Raji (cell line): ENCODE results near the gene SLC4A5.

Experiments
- POLR2A ChIP-seq: IDR thresholded peaks from 2 replicates; pipeline ENCODE4 v1.6.1; 2011; ENCODE audit warnings: low read depth, low read length, control low read depth; ENCODE audit not compliant: insufficient read depth

SLC4A5 gene

DNA sequence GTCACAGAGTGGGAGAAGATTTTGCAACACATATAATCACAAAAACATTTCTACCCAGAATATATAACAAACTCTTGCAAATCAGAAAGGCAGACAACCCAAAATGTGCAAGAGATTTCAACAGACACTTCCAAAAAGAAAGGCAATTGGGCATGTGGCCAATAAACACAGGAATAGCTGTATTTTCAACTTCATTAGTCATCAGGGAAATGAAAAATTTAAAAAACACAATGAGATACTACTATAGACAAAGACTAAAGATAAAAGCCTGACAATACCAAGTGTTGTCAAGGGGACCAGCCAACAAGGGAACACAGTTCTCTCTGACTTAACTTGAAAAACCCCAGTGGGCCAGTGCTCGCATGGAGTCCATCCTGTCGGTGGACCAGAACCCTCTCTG is 104.3 kb downstream of the SLC4A5 start:
- TF ChIP-seq POLR2A: no peak

DNA sequence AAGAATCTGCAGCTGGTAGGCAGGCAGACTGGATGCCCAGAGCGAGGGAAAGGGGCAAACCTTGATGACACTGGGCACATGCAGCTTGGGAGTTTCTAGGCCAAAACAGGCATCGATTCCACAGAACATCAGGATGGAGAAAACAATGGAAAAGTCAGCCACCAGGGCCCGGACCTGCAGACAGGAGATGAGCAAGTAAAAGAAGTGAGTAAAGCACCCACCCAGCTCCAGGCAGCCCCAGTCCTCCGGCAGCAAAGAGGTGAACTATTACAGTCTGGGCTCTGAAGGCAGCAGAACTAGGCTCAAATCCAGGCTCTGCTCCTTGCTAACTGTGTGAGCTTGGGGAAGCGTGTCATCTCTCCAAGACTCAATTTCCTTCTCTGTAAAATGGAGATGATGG is 108.2 kb downstream of the SLC4A5 start:
- TF ChIP-seq POLR2A: no peak

DNA sequence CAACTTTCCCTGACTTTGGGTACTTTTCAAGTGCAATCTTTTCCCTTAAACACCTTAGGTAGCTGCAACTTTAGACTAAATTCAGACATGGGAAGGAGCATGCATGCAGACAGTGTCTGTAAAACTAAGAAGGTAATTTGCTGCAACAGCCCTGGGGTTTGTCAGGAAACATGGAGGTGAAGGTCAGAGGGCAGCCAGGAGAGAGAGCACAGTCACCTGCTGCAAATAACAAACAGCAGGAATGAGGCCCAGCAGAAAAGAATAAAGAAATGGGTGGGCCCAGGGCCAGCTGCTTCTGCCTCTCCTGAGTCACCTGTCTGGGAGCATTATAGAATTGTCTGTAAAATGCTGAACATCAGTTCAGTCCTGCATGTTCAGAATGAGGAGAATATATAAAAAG is 109.6 kb downstream of the SLC4A5 start:
- no peak for TF ChIP-seq POLR2A

DNA sequence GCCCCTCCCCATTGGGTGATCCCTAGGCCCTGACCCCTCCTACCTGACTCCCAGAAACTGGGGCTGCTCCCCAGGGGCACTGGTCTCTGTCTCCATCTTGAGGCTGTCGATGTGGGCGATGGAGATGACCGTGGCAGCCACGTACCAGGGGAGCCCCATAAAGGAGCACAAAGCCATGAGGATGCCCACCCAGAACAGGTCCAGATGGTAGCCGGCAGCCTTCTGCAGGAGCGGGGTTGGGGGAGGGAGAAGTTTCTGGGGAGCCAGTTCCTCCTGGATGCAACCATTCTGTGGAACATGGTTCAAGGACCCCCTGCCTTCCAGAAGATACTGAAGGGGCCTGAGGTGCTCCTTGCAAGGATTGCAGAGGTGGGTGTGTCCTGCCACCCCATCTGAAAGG is 110.8 kb downstream of the SLC4A5 start:
- no peak for TF ChIP-seq POLR2A

DNA sequence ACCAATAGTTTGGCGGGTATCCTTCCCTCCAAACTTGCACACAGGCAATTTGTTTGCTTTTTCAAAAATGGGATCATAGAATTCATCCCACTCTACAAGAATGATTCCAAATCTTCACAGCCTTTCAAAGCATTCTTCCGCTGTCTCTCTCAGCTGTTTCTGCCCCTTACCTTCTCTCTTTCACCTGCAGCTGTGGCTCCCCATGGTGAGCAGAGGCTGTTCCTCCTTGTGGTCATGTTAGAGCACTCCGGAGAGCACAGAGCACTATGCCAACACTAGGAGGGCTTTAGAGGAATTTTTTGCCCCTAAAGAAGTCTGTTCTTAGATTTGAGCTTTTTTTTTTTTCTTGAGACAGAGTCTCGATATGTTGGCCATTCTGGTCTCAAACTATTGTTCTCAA is 114.4 kb downstream of the SLC4A5 start:
- TF ChIP-seq POLR2A: no peak

DNA sequence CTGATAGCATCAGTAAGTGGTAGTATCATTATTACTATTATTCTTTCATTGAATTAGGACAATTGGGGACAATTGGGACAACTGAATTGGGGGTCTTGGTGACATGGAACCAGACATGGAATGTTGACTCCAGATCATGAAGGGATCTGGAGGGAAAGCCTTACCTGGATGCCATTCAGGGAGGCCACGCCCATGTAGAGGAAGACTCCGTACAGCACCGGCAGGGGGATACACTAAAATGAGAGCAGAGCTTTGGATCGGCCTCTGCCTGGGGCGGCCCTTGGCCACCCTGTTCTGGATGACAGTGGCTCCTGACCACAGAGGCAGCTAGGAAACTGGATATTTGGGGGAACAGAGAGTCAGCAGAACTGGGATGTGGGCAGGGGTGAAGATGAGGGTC is 115.6 kb downstream of the SLC4A5 start:
- no peak for TF ChIP-seq POLR2A

DNA sequence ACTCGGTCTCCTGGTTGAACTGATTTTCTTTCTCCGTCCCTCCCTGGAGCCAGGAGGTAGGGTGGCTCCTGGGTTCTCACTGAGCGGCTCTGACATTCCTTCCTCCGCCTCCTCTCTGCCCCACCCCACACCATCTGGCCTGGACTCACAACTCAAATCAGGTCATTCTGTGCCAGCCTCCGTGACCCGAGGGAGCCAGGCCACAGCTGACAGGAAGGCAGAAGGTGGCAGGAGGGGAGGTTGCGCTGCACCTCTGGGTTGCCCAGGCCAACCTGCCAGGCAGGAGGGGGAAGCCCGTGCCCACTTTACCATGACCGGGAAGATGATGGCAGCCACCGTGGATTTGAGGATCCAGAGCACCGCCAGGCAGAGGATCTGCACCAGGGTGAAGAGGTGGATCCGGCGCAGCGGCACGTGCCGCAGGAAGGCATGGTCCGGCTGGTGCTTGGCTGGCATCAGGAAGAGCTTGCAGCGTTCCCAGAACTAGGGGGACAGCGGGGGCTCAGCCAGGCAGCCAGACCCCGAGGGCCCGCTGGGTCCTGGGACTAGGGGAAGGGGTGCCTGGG is 116.5 kb downstream of the SLC4A5 start:
- TF ChIP-seq POLR2A: no peak

DNA sequence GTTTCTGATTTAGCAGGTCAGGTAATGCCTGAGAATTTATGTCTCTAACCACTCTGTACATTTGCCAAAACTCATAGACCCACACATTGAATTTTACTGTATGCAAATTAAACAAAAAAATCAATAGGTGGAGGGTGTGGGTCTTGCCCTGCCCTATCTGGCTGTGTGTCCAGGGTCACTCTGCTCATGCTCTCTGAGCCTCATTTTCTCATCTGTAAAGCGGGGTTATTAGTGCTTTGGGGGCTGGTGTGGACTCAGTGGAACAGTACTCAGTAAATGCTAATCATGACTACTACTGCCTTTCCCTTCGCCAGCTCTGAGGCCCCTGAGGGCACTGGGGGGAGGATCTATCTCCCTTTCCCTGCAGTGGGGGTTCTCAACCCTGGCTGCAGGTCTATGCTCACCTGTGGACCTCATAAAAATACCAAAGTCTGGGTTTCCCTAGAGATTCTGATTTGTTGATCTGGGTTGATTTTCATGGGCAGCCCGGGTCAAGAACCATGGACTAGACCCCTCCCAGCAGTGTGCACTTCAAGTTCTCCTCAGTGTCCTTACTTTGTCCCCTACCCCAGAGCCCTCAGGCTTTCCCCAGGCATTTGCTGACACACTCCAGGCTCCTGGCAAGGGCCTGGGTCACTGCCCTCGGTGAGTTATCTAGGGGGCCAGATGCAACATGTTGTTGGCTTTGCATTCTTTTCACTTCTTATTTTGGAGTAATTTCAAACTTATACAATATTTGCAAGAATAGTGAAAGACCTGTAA is 117.3 kb downstream of the SLC4A5 start:
- TF ChIP-seq POLR2A: no peak

DNA sequence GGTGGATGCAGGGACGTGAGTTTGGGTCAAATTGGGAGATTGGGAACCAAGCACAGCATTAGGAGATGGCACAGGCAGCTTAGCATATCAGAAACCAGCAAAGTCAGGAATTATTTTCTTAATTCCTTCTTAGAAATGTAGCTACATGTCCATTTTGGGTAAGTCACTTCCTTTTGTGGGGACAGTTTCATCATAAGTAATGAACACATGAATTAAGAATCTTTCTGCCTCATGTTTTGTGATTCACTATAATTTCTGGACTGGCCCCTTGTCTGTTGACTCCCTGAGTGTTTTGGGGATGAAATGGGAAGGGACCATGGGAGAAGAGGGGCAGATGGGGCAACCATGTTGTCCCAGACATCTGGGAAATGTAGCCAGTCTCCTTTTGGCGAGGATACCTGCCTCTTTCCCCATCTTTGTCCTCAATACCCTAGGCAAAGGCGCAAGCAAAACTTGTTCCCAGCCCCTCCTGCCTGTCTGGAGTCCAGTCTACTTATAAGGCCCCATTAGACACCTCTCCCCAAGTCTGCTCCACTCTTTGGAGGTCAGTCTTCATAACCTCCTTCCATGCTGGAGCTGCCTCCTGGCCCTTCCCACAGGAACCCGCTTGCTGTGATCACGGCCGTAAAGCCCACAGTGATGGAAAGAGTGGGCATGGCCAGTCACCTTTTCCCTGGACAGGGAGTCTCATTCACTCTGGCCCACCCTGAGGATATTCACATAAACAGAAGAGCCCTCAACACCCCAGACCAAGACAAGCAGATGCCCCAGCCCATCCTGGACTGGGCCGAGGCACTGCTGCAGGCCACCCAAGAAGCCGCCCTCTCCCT is 119.1 kb downstream of the SLC4A5 start:
- no peak for TF ChIP-seq POLR2A

DNA sequence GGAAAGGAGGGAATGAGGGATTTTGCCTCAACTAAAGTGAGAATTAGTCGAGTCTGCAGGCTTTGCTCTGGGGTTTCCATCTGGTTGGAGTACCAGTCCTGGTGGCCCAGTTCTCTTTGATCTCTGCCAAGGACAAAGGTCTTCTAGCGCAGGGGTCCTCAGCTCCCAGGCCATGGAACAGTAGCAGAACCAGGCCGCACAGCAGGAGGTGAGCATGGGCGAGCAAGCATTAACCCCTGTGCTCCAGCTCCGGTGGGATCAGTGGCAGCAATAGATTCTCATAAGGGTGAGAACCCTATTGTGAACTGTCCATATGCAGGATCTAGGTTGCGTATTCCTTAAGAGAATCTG is 120.9 kb downstream of the SLC4A5 start:
- no peak for TF ChIP-seq POLR2A

DNA sequence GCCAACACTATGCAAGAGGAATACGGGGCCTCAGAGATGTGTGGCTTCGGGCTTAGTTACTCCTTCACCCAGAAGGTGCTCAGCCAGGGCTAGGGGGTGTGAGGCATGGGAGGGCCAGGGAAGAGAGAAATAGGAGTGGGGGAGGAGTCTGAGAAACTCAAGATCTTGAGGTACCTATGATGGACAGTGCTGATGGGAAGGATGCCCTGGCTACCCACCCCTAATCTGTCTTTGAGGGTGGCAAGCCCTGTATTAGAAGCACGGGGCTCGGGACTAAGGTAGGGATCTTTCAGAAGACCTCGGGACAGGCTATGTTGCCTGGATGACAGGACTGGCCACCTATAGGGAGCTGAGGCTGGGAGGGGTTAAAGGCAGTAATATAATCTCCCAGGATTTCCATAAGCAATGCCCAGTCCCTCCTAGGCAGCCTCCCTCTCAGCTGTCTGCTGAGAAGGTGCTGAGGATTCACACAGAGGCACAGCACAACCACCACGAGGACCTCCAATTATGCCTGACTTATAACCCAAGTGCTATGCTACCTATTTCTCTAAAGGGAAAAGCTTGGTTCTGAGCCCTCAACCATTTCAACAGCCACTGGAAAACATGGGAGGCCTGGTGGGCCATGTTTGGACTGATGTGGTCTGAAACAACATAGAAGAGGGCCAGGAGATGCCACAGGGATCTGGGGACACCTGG is 121.5 kb downstream of the SLC4A5 start:
- TF ChIP-seq POLR2A: no peak

DNA sequence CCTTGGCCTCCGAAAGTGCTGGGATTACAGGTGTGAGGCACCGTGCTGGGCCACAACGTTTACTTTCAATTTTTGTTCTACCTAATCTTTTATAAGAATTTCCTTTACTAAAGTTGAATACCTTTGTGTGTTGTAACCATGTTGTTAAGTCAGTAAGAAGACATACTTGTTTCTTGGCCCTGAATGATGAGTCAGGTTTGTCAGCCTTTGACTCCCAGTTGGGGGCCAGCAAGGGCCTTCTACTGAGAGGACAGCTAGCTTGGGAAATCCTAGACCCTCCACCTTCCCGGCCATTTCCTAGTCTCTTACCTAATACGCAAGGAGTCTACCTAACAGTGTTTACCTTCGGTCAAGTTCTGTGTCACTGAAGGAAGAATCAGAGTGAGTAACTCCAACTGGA is 122.1 kb downstream of the SLC4A5 start:
- TF ChIP-seq POLR2A: no peak

DNA sequence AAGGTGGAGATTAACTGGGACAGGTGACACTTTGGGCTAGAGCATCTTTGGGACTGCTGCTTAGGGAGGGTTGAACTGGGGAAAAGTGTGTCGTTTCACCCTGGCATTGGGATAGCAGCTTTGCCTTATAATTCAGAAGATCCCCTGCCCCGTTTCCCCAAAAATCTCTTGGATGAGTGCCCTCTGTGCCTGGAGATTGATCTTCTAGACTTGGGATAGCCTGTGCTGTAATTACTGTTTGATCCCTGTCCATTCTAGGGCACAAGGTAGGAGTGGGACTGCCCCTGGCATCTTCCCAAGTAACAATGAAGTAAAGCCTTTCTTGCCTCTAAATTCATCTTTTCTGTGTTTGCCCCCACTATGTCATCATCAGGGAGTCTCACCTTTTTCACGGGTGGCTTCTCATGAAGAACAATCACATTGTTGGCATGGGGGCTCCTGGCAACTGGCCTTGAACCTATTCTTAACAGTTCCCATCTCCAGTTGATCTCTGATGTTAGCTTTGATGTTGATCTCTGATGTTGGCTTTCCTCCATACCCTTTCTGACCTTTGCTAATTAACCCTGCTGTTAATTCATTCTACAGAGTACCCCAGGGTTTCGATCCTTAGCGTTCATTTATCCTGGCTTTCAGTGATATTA is 123.2 kb downstream of the SLC4A5 start:
- TF ChIP-seq POLR2A: no peak

DNA sequence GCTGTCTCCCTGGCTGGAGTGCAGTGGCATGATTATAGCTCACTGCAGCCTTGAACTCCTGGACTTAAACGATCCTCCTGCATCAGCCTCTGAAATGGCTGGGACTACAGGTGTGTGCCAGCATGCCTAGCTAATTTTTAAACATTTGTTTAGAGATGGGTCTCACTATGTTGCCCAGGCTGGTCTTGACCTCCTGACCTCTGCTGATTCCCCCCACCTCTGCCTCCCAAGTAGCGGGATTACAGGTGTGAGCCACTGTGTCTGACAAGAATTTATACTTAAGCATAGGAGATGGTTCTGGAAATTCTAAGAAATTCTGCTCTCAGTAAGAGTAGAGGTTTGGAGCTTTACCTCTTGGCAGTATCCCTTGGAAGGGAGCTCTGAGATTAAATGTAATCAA is 126.6 kb downstream of the SLC4A5 start:
- no peak for TF ChIP-seq POLR2A
